Measurements from ENCODE around the gene CDH20.

GRCh38 chr18:61595615-61596251 is 262.5 kb downstream of the CDH20 start:
- TF ChIP-seq POLR2AphosphoS5 (IDR thresholded peaks at IDR 0.05; ENCODE audit: low read depth, low read length) (no peak), TAF1 (IDR thresholded peaks at IDR 0.05; ENCODE audit: borderline replicate concordance, insufficient read depth, low read length) (no peak)
- TF ChIP-seq, protein P1, sequence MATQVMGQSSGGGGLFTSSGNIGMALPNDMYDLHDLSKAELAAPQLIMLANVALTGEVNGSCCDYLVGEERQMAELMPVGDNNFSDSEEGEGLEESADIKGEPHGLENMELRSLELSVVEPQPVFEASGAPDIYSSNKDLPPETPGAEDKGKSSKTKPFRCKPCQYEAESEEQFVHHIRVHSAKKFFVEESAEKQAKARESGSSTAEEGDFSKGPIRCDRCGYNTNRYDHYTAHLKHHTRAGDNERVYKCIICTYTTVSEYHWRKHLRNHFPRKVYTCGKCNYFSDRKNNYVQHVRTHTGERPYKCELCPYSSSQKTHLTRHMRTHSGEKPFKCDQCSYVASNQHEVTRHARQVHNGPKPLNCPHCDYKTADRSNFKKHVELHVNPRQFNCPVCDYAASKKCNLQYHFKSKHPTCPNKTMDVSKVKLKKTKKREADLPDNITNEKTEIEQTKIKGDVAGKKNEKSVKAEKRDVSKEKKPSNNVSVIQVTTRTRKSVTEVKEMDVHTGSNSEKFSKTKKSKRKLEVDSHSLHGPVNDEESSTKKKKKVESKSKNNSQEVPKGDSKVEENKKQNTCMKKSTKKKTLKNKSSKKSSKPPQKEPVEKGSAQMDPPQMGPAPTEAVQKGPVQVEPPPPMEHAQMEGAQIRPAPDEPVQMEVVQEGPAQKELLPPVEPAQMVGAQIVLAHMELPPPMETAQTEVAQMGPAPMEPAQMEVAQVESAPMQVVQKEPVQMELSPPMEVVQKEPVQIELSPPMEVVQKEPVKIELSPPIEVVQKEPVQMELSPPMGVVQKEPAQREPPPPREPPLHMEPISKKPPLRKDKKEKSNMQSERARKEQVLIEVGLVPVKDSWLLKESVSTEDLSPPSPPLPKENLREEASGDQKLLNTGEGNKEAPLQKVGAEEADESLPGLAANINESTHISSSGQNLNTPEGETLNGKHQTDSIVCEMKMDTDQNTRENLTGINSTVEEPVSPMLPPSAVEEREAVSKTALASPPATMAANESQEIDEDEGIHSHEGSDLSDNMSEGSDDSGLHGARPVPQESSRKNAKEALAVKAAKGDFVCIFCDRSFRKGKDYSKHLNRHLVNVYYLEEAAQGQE (IDR thresholded peaks at IDR 0.05; ENCODE audit: insufficient read depth in 1 of 2, low read depth in 2 of 2, low read length in 2 of 2), result no peak

All from PFSK-1 (cell line).